ENCODE measurements around the gene KAT2B. TPM values are rescaled to one million over a fixed set of nuclear protein-coding genes. Genes with fewer than 3 reads are reported as not detected.

Gene KAT2B
- polyA plus RNA-seq, 1 donor: 29.9 TPM

DNA sequence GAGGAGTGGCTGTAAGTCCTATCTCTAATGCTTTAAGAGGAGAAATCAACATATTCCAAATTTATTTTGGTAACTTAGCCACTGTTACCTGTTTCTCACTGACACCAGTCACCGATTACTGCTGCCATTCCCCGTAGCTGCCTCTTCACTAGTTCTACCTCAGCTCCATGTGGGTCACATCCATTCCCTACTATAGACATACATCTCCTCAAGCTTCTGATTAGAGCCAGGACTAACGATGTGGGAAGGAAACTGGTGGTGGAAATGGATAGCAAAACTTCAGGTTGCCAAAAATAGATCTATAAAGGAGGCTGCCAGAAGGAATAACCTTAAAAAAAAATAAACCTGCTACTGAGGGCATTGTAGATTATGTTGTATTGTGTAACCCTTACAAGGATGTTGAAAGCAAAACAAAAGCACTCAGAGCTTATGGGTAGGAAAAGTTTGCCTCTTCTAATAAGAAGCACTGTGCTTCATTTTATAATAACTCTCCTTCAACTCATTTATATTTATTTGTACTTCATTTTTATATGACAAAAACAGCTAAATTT, 56.0 kb downstream of the KAT2B start:
- DNase-seq: no peak

DNA sequence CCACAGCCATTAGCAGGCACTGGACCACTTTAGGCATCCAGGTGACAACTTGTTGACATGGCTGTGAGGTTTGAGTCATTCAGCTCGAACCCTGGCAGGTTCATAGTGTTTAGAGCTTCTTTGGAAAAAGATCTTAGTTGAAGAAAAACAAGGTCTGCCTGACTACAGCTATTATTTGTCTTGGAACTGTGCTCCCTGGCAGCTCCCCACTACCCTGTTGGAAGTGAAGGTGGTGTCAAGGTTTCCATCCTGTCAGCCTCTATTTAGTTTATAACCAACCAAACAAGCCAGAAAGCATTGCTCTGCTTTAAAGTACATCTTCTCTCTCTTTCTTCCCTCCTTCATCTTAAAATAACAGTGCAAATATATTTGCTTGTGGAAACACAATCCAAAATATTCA, 56.8 kb downstream of the KAT2B start:
- DNase-seq: no peak

DNA sequence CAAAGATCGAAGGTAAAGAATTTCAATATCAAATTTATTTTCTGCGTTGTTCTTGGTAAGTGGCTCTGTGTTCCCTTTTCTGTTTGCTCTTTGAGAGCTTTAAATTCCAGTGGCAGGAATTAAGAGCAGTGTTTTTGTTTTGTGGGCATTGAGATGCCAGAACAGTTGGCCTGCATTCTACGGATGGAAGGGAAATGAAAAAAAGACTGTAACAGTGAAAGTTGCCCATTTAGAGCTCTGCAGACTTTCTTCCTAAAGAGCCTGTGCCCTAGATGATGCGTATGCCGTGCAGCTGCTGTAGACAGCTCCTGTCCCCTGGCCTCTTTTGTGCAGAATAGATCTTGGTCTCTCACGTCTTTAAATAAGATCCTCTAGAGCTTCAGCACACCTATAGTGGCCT, 58.8 kb downstream of the KAT2B start:
- DNase-seq: no peak

DNA sequence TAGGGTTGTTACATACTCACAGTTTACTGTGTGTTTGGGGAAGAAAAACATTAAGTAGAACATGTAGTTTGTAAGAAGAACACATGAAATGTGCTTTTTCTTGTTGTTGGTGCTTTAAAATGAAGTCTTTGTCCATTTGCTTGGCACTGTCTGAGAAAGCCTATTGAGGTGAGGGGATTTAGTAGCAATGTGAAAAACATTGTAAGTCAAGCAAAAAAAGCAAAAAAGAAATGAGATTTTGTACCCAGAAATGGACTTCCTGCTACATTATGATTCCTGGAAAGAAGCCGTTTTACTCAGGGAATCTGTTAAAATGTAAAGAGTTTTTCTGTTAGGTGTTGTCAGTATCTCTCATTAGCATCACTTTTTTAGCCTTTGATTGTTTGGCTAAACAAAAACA, 59.9 kb downstream of the KAT2B start:
- no peak for DNase-seq

DNA sequence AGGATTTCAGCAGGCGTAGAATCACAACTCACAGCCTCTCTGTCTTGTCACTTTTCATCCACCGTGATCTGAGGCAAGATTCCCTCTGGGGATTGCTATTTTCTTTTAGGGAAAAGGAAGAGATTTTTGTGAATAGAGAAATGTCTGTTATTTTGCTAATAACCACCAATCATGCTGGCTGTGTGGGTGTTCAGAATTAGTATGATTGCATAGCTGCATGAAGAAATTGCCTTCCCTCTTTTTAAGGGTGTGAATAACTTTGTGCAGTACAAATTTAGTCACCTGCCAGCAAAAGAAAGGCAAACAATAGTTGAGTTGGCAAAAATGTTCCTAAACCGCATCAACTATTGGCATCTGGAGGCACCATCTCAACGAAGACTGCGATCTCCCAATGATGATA, 60.8 kb downstream of the KAT2B start:
- DNase-seq: no peak

DNA sequence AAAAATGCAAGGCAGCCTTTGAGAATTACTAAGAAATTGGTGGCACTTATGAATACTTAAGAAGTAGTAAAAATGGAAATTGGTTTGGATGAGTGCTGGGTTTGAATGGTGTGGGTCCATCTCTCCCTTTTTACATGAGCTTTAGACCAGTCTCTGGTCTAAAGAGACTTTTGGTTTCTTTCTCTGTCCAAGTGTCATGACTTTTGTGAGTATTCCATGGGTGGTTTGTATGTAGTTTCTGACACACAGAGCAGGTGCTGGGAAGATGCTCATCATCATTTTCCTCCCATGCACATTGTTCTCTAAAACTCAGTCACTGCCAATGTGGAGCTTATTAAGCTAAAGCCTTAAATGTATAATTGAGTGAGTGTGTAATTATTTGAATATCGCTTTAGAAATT, 63.5 kb downstream of the KAT2B start:
- DNase-seq: no peak

DNA sequence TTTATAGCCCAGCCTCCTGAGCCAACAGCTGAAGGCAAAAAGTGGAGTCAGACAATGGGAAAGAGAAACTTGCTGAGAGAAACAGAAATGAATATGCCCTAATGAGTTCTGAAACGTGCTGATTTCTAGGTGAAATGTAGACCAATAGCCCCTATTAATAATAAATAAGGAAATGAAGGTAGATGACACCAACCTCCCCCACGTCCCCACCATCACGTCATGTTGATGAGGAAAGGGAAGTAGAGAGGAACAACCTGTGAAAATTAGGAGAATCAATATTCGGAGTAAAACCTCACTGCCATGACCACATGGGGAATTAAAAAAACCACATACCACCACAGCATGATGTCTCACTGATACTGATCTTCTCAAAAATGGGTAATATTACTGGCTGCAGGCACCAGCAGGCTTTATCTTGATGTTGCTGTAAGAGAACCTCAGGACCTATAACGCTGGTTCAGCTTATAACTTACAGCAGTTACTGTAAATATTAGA, 64.0 kb downstream of the KAT2B start:
- no peak for DNase-seq

DNA sequence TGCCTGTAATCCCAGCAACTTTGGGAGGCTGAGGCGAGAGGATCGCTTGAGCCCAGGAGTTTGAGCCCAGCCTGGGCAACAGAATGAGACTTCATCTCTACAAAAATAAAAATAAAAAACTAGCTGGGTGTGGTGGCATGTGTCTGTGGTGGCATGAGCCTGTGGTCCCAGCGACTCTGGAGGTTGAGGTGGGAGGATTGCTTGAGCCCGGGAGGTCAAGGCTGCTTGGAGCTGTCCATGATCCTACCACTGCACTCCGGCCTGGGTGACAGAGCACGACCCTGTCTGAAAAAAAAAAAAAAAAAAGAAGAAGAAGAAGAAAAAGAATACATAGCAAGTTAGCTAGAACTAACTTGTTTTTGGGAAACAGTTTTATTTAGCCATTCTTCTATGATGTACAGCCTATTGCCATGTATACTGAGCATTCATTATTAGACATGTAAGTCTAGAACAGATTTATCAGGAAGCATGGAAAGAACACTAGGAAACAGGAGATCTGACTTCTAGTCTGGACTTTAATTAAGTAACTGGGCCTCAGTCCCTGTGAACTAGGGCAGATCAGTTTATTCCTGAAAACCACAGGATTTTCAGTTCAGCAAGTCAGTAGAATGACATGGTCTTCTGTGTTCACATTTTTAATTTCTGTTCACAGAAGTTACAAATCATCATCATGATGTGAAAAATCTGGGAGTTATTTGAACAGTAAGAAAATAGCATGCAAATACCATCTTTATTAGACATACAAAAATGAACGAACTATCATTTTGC, 65.5 kb downstream of the KAT2B start:
- no peak for DNase-seq

DNA sequence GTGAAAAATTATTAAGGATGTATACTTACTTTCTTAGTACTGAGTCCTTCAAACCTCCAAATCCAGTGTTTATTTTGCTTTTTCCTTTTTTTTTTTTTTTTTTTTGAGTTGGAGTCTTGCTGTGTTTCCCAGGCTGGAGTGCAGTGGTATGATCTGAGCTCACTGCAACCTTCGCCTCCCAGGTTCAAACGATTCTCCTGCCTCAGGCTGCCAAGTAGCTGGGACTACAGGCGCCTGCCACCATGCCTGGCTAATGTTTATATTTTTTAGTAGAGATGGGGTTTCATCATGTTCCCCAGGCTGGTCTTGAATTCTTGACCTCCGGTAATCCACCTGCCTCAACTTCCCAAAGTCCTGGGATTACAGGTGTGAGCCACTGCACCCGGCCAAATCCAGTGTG, 67.5 kb downstream of the KAT2B start:
- DNase-seq: no peak

DNA sequence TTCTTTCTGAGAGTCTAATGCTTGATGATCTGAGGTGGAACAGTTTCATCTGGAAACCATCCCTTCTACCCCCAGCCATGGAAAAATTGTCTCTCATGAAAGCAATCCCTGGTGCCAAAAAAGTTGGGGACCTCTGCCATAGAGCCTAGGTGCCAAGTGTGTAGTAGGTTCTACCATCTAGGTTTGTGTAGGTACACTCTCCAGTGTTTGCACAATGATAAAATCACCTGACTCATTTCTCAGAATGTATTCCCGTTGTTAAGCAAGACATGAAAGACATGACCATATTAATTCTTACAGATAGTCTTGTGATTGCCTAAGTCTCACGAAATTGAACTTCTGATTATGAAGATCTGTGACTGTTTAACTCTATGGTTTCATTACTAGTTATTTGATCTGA, 68.6 kb downstream of the KAT2B start:
- no peak for DNase-seq

DNA sequence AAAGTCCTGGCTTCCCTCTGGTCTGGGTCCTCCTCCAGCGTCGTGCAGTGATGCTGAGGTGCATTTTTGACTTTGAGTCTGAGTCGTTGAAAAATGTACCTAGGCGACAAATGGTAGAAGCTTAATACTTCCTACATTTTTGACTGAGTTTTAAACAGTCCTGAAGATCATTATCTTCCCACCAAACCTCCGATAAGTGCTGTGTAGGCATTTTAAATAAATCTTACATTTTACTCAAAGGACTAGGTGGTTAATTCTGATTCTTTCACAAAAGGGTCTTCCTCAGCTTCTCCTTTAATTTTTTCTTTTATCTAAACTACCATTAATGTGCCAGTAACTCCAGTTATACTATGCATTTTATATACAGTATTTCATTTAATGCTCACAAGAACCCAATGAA, 70.6 kb downstream of the KAT2B start:
- no peak for DNase-seq

DNA sequence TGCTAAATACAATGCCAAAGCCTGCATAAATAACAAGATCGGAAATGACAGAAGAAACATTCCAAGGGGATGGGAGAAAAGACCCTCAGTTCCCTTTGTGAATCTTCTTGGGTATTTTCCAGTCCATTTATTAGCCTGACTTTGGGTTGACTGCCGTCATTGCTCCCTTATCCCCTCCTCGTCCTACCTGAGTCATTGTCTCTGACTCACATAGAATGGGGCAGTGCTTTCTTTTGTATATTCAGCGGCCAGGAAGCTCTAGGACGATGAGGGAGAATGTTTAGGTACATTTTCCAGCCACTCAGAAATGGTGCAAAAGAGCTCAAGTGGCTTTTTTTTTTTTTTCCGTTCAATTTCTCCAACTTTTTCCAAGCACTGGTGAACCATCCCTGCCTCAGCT, 71.6 kb downstream of the KAT2B start:
- no peak for DNase-seq

DNA sequence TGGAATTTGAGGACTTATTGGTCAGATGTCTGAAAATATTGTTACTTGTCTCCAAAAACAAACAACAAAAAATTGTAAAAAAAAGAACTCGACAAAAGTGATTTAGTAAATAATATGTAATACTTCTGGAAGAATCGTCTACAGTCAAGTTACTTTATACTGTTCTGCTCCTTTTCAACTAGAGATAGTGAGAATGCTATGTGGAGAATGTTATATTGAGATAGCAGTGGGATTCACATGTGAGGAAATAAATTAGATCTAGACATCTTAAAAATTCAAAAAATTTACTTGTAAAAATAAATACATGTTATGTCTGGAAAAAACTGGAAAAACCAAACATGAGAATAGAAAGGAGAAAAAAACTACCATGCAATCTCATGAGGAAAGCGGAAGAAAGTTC, 80.8 kb downstream of the KAT2B start:
- DNase-seq: no peak

DNA sequence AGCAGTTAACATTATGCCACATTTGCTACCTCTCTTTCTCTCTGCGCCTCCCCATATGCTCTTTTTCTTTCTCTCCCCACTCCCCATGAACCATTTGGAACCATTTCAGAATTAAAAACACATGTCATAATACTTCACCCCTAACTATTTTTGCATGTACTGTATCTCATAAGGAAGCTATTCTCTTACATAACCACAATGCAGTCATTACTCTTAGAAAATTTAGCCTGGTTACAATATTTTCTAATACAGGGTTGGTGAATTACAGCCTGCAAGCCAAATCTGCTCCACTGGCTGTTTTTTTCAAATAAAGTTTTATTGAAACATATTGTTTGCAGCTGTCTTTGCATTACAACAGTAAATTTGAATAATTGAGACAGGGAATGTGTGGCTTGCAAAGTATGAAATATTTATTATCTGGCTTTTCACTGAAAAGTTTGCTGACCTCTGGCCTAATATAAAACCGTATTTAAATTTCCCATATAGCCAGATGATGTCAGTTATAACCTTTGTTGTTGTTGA, 82.9 kb downstream of the KAT2B start:
- no peak for DNase-seq

DNA sequence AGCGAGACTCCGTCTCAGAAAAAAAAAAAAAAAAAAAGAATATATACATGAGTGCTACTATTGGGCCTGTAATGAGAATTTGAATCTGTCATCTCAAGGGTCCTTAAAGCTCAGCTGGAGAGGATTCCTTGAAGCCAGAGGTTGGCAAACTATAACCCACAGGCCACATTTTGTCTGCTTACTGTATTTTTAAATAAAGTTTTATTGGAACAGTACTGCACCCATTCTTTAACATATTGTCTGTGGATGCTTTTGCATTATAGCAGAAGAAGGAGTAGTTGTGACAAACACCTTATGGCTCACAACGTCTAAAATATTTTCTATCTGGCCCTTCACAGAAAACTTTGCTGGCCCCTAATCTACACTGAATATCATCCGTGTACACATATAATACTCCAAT, 85.0 kb downstream of the KAT2B start:
- DNase-seq: no peak

DNA sequence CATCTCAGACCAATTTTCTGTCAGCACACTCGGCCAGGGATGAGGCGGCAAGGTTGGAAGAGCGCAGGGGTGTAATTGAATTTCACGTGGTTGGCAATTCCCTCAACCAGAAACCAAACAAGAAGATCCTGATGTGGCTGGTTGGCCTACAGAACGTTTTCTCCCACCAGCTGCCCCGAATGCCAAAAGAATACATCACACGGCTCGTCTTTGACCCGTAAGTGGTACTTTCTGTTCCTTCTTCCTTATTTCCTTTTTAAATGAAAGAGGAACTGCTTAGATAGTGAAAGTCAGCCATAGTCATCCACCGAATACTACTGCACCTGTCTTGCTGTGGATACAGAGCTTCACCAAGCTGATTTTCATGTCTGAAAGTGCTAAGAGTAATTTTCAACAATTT, 85.7 kb downstream of the KAT2B start:
- DNase-seq: no peak

DNA sequence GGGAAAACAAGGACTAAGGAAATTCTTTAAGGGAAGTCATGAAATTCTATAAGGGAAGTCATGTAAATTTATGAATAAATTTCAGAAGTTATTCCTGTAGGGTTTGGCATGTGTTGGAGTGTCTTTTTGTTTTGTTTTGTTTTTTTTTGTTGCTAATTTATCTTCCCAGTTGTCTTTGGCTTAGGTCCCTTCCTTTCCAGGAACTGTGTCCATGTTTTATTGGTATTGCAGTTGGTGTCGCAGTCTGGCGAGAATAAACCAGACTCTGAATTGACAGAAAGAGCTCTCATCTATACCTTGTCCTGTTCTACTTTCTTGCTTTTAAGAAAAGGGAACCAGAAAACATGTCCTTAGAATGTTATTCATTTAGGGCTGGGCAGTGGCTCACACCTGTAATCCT, 88.1 kb downstream of the KAT2B start:
- no peak for DNase-seq

DNA sequence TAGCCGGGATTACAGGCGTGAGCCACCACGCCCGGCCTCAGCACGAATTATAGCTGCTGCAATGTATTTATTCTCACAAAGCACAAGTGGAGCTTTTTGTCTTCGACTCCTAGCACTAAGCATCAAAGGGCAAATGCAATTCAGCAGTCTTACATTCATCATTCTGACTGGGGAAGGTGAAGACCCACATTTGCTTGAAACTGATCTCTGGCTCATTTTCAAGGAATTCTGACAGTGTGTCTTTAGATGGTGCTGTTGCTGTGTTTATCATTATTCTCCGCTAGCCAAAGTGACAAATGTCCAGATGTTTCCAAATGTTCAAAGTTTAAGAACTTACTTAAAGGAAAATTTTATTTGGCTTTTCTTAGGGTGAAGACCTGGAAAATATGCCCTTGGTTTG, 89.9 kb downstream of the KAT2B start:
- peak; percentile 50 for DNase-seq

DNA sequence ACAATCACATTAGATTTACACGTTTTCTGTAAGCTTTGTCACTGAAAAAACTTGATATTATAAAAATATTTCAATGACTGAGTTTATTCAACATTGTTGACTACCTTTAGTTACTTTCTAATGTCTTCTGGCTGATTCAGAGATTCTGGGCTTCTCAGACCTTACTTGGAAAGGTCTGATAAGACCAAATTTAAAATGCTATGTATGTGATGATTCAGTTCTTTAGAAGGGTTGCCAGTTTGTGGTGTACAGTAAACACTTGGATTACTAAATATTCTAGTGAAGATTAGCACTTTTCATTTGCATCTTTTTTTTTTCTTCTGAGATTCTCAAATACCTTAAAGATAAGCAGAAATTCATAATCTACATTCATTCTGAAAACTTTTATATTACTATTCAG, 96.0 kb downstream of the KAT2B start:
- no peak for DNase-seq

DNA sequence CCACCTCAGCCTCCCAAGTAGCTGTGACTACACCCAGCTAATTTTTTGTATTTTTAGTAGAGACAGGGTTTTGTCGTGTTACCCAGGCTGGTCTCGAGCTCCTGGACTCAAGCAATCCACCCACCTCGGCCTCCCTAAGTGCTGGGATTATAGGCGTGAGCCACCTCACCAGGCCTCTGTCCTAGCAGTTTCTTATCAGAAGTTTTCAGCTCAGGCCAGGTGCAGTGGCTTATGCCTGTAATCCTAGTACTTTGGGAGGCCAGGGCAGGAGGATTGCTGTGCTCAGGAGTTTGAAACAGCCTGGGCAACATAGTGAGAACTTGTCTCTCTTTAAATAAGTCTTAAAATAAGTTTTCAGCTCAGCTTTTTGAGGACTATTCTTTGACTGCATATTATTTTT, 97.4 kb downstream of the KAT2B start:
- DNase-seq: no peak

DNA sequence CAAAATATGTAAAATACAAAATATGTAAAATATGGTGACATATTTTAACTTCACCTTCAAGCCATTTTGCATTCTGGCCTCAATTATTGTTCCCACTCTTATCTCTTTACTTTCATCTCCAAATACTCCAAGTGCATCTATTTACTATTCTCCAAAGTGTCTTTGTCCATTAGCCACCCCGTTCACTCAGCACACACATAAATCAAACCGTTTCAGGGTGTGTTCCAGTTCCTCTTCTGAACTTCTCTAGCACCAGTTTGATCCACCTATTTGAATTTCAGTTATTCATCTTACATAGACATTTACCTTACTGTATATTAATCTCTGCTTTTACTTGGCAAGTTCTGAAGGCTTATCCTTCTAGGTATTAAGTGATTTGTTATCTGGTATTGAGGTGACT, 100.6 kb downstream of the KAT2B start:
- DNase-seq: no peak

DNA sequence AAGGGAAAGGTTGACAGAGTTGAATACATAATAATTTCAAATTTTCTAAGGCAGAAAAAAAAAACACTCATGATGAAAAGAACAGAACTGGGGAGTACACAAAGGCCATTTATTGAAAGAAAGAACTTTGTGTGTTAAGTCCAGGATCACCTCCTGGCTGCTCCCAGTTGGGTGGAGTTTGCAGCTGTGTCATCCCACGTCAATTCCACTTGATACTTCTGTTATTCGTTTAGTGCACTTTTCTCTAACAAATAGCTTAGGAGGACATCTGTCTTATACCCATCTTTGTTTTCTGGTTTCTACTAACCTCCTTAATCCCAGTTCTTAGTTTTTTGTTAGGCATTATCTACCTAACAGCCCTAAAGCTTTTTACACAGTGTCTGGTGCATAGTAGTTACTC, 101.1 kb downstream of the KAT2B start:
- DNase-seq: no peak

DNA sequence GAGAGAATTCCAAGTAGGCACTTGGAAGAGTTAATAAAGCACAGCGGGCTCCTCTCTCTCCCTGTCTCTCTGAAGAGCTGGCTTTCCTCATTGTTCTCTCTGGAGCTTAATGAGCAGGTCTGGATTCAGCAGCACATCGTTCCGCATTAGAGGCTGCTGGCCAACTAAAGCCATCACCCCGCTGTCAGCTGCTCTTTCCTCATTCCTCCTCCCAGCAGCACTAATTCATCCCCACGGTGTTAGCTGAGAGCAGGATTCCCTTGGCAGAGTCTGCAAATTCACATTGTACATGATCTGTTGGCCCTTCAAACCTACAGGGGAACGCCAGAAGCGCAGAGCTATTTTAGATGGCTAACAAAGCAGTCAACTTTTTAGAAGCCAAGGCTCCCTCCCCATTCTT, 101.6 kb downstream of the KAT2B start:
- no peak for DNase-seq

DNA sequence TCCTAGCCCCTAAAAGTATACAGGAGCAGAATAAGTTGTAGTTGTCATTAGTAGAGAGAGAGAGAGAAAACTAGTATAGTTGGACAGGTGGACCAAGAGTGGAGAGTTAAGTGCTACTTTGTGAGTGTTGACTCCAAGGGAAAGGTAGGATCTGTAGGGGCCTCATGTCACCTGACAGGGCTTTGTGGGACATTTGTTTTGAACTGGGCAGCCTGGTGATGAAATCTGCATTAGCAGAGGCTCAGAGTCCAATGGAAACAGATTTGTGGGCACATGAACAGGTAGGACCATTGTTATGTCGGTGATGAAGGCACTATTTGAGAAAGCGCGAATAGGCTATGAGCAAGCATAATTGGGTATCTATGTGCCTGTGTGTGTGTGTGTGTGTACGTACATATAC, 102.3 kb downstream of the KAT2B start:
- DNase-seq: no peak

Measured in left kidney (tissue), 2 donors.